Measurements from ENCODE around the gene SIRT3.
"Not testable (repeated sequence)": the region's sequence is repeated elsewhere in the genome, so short reads cannot be mapped to it uniquely, and the experiment has no call there.

SIRT3 gene

GRCh38 chr11:279040-279965 is 43.2 kb upstream of the SIRT3 start:
- Histone ChIP-seq H3K4me1 (ENCODE audit: insufficient read depth, low read length) (peaks cover 10% of the 10 kb centered on the region), H3K27me3 (ENCODE audit: insufficient read depth, low read length) (no peaks in the 10 kb centered on the region), H2AFZ (ENCODE audit: low read depth, low read length) (no peak overlapping the region)

GRCh38 chr11:278001-278951 is 42.1 kb upstream of the SIRT3 start, which contains the start of gene NLRP6:
Gene NLRP6, plus strand, starts transcription at chr11:278407. Its CDS starts 163 bp downstream, at chr11:278570.
- Histone ChIP-seq H3K36me3 (ENCODE audit: insufficient read depth, low read length) (no peaks in the 10 kb centered on the region), H3K4me1 (ENCODE audit: insufficient read depth, low read length) (peaks cover 10% of the 10 kb centered on the region), H3K27me3 (ENCODE audit: insufficient read depth, low read length) (no peaks in the 10 kb centered on the region), H3K4me3 (ENCODE audit: low read length) (no peak within 1 kb of the TSS), H3K9me3 (ENCODE audit: low read length) (peaks cover 2% of the 10 kb centered on the region), H2AFZ (ENCODE audit: low read depth, low read length) (no peak within 1 kb of the TSS)

More at GRCh38 chr11:279040-279965, 43.2 kb upstream of the SIRT3 start:
- H3K36me3 ChIP-seq (ENCODE audit: insufficient read depth, low read length) = no peaks in the 10 kb centered on the region
- H3K4me3 ChIP-seq (ENCODE audit: low read length) = no peak overlapping the region
- H3K9me3 ChIP-seq (ENCODE audit: low read length) = peaks cover 2% of the 10 kb centered on the region

DNA sequence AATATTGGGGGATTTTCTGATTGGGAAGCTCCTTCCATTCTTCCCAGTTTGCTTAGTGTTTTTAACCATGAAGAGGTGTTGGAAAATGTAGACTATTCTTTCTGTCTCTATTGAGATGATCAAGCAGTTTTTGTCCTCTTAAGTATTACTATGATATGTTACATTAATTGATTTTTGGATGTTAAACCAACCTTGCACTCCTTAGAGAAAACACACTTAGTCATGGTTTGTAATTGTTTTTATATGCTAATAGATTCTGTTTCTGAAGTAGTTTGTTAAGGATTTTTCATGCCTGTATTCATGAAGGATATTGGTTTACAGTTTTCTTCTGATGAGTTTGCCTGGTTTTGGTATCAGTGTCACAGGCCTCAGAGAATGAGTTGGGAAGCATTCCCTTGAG is 40.1 kb upstream of the SIRT3 start:
- Histone ChIP-seq H3K27me3 (ENCODE audit: insufficient read depth, low read length) (no peaks in the 10 kb centered on the region), H3K4me3 (ENCODE audit: low read length) (no peak overlapping the region), H3K36me3 (ENCODE audit: insufficient read depth, low read length) (no peaks in the 10 kb centered on the region), H2AFZ (ENCODE audit: low read depth, low read length) (no peak overlapping the region), H3K4me1 (ENCODE audit: insufficient read depth, low read length) (peaks cover 10% of the 10 kb centered on the region), H3K9me3 (ENCODE audit: low read length) (peaks cover 2% of the 10 kb centered on the region)

GRCh38 chr11:272931-273198 is 36.7 kb upstream of the SIRT3 start:
- no peak overlapping the region for H2AFZ ChIP-seq (ENCODE audit: low read depth, low read length)
- no peak overlapping the region for H3K4me3 ChIP-seq (ENCODE audit: low read length)
- H3K27me3 ChIP-seq (ENCODE audit: insufficient read depth, low read length) = no peaks in the 10 kb centered on the region

DNA sequence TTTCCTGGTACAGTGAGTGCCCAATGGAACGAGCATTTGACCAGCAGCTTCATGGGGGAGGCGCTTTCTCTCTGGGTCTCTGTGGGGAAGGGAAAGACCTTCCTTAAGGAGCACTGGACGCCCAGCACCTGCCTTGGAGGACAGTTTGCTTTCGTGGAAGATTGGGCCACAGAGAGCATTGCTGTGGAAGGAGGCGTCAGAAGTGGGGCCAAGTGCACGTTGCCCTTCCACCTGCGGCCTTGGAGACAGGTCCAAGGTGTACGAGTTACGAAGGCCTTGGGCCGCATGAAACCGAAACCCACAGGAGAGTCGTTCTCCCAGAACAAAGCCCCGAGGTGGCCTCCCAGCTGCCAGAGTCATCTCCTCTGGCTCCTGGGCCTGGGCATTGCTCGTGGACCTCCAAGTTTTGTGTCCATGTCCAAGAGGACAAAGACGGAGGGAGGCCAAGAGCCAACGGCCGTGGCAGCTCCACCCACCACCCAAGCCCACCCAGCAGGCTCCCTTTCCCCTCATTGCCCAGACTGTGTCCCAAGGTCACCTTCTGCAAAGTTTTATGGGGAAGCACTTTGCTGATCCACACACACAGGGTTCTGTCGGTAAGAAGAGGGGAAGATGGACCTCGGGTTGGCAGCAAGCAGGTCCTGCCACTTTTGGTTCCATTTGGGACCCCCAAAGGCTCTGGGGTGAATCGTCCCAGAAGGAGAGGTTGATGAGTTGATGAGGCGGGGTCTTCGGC is 36.2 kb upstream of the SIRT3 start:
- Histone ChIP-seq H3K4me1 (ENCODE audit: insufficient read depth, low read length) (peaks cover 1% of the 10 kb centered on the region), H2AFZ (ENCODE audit: low read depth, low read length) (no peak overlapping the region), H3K36me3 (ENCODE audit: insufficient read depth, low read length) (no peaks in the 10 kb centered on the region), H3K27me3 (ENCODE audit: insufficient read depth, low read length) (no peaks in the 10 kb centered on the region), H3K9me3 (ENCODE audit: low read length) (peaks cover 4% of the 10 kb centered on the region), H3K4me3 (ENCODE audit: low read length) (no peak overlapping the region)

More at GRCh38 chr11:272931-273198, 36.7 kb upstream of the SIRT3 start:
- Histone ChIP-seq H3K36me3 (ENCODE audit: insufficient read depth, low read length) (no peaks in the 10 kb centered on the region), H3K9me3 (ENCODE audit: low read length) (peaks cover 4% of the 10 kb centered on the region), H3K4me1 (ENCODE audit: insufficient read depth, low read length) (peaks cover 6% of the 10 kb centered on the region)

DNA sequence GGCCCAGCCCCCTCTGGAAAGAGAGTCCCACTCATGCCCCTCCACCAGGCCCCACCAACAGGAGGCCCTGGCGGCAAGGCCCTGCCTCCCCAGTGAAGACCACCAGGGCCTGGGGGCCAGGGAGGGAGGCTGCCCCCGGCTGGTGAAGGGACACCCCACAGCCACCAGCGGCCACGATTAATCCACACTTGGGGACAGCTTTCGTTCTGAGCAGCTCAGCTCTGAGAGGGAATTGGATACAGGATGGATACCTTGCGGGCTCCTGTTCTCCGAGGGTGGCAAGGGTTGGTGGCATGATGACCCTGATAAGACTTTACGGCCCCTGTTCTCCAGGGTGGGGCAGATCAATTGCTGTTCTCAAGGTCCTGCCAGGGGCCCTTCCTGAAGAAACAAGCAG is 35.2 kb upstream of the SIRT3 start:
- Histone ChIP-seq H3K9me3 (ENCODE audit: low read length) (peaks cover 3% of the 10 kb centered on the region), H3K27me3 (ENCODE audit: insufficient read depth, low read length) (no peaks in the 10 kb centered on the region), H3K4me3 (ENCODE audit: low read length) (no peak overlapping the region), H2AFZ (ENCODE audit: low read depth, low read length) (no peak overlapping the region), H3K36me3 (ENCODE audit: insufficient read depth, low read length) (no peaks in the 10 kb centered on the region), H3K4me1 (ENCODE audit: insufficient read depth, low read length) (no peaks in the 10 kb centered on the region)

DNA sequence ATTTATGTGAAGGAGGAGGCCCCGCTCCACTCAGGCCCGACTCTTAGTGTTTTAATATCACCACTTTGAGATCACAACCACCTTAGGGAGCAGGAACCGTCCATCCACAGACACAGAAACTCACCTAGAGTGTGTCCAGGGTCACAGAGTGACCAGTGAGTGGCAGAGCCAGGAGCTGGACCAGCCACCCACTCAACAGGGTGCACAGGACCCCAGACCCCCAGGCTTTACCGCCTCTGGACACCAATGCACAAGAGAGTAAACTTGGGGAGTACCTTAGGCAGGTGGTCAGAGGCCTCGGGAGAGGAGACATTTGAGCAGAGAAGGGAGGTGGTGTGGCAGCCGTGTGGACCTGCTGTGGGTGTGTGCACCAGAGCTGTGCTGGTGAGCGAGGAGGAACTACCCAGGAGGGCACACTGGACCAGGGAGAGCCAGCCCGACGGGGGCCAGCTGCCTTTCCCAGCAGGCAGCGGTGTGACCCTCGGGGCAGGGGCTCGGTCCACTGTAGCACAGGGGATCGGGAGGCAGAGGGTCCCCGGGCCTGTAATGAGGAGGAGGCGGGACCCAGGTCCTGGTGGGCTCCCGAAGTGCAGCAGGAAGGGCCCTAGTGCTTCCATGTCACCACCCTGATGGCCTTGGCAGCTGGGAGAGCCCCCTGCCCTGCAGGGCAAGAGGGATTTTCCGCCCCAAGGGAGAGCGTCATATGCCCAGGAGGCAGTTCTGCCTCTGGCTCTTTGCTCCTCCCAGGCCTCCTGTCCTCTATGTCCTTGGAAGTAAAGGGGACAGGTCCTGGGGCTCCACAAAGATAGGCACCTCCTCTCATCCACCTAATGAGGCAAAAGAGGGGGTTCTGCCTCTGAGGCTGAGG is 34.5 kb upstream of the SIRT3 start:
- H3K27me3 ChIP-seq (ENCODE audit: insufficient read depth, low read length) = no peaks in the 10 kb centered on the region
- H3K4me3 ChIP-seq (ENCODE audit: low read length) = no peak overlapping the region
- peaks cover 3% of the 10 kb centered on the region for H3K9me3 ChIP-seq (ENCODE audit: low read length)
- H2AFZ ChIP-seq (ENCODE audit: low read depth, low read length) = no peak overlapping the region
- no peaks in the 10 kb centered on the region for H3K36me3 ChIP-seq (ENCODE audit: insufficient read depth, low read length)
- H3K4me1 ChIP-seq (ENCODE audit: insufficient read depth, low read length) = no peaks in the 10 kb centered on the region

GRCh38 chr11:269146-269890 is 33.2 kb upstream of the SIRT3 start:
- Histone ChIP-seq H3K4me1 (ENCODE audit: insufficient read depth, low read length) (no peaks in the 10 kb centered on the region), H3K9me3 (ENCODE audit: low read length) (peaks cover 3% of the 10 kb centered on the region), H2AFZ (ENCODE audit: low read depth, low read length) (no peak overlapping the region), H3K4me3 (ENCODE audit: low read length) (no peak overlapping the region), H3K27me3 (ENCODE audit: insufficient read depth, low read length) (no peaks in the 10 kb centered on the region), H3K36me3 (ENCODE audit: insufficient read depth, low read length) (no peaks in the 10 kb centered on the region)

DNA sequence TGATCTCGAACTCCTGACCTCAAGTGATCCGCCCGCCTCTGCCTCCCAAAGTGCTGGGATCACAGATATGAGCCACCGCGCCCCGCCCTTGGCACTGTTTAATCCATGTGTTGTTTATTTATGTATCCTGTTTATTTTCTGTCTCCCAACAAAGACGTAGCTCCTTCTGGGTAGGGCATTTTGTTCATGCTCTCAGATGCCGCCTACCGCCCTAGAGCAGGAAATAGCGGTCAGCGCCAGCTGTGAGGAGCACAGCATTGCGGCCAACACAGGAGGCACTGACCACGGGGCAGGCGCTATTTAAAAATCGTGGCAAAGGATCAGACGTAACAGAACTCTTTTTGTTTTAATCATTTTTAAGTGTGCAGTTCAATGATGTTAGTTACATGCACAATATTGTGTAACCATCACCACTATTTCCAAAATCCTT is 32.6 kb upstream of the SIRT3 start:
- H3K36me3 ChIP-seq (ENCODE audit: insufficient read depth, low read length); H3K27me3 ChIP-seq (ENCODE audit: insufficient read depth, low read length); H3K4me3 ChIP-seq (ENCODE audit: low read length); H3K9me3 ChIP-seq (ENCODE audit: low read length); H2AFZ ChIP-seq (ENCODE audit: low read depth, low read length); H3K4me1 ChIP-seq (ENCODE audit: insufficient read depth, low read length): not testable (repeated sequence)

- Histone ChIP-seq H3K36me3 (ENCODE audit: insufficient read depth, low read length) (no peaks in the 10 kb centered on the region), H2AFZ (ENCODE audit: low read depth, low read length) (no peak overlapping the region), H3K27me3 (ENCODE audit: insufficient read depth, low read length) (no peaks in the 10 kb centered on the region), H3K4me1 (ENCODE audit: insufficient read depth, low read length) (no peaks in the 10 kb centered on the region), H3K4me3 (ENCODE audit: low read length) (no peak overlapping the region), H3K9me3 (ENCODE audit: low read length) (peaks cover 3% of the 10 kb centered on the region)
Observed at GRCh38 chr11:267491-267994, 31.4 kb upstream of the SIRT3 start.

GRCh38 chr11:266676-267439 is 30.7 kb upstream of the SIRT3 start:
- H2AFZ ChIP-seq (ENCODE audit: low read depth, low read length) = no peak overlapping the region
- H3K36me3 ChIP-seq (ENCODE audit: insufficient read depth, low read length) = no peaks in the 10 kb centered on the region
- H3K9me3 ChIP-seq (ENCODE audit: low read length) = peaks cover 3% of the 10 kb centered on the region
- H3K4me3 ChIP-seq (ENCODE audit: low read length) = no peak overlapping the region
- no peaks in the 10 kb centered on the region for H3K27me3 ChIP-seq (ENCODE audit: insufficient read depth, low read length)
- H3K4me1 ChIP-seq (ENCODE audit: insufficient read depth, low read length) = no peaks in the 10 kb centered on the region
